ENCODE results near the gene PSEN1.

DNA sequence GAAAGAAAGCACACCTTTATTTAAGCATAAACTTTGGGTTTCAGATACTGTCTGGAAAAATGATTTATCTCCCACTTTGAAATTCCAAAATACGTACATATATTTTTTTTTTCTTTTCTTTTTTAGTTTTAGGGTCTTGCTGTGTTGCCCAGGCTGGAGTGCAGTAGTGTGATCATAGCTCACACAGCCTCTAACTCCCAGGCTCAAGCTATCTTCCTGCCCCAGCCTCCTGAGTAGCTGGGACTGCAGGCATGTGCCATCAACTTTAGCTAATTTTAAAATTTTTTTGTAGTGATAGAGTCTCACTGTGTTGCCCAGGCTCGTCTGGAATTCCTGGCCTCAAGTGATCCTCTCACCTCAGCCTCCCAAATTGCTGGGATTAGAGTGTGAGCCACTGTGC lies 55.1 kb downstream of the PSEN1 start:
- no peak for TF ChIP-seq SIN3A (IDR thresholded peaks at IDR 0.05; ENCODE audit: low read depth)
- TF ChIP-seq ELF1 (IDR thresholded peaks at IDR 0.05; ENCODE audit: borderline replicate concordance, low read depth), result no peak
- TF ChIP-seq POLR2A (IDR thresholded peaks at IDR 0.05; ENCODE audit: borderline replicate concordance, extremely low read depth, insufficient read depth, insufficient read length), result no peak
- TF ChIP-seq YY1 (IDR thresholded peaks at IDR 0.05; ENCODE audit: extremely low read depth, insufficient replicate concordance, low read depth, low read length), result no peak
- no peak for TF ChIP-seq EGR1 (IDR thresholded peaks at IDR 0.05; ENCODE audit: low read depth)
- TF ChIP-seq EZH2 (IDR thresholded peaks at IDR 0.05), result no peak
- TF ChIP-seq, protein P1, sequence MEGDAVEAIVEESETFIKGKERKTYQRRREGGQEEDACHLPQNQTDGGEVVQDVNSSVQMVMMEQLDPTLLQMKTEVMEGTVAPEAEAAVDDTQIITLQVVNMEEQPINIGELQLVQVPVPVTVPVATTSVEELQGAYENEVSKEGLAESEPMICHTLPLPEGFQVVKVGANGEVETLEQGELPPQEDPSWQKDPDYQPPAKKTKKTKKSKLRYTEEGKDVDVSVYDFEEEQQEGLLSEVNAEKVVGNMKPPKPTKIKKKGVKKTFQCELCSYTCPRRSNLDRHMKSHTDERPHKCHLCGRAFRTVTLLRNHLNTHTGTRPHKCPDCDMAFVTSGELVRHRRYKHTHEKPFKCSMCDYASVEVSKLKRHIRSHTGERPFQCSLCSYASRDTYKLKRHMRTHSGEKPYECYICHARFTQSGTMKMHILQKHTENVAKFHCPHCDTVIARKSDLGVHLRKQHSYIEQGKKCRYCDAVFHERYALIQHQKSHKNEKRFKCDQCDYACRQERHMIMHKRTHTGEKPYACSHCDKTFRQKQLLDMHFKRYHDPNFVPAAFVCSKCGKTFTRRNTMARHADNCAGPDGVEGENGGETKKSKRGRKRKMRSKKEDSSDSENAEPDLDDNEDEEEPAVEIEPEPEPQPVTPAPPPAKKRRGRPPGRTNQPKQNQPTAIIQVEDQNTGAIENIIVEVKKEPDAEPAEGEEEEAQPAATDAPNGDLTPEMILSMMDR (IDR thresholded peaks at IDR 0.05 in 2 of 3, conservative IDR thresholded peaks at IDR 0.05 in 1 of 3; ENCODE audit: borderline replicate concordance in 1 of 3, insufficient read depth in 1 of 3, low read depth in 2 of 3, low read length in 2 of 3), result no peak
- no peak for TF ChIP-seq TCF7L2 (IDR thresholded peaks at IDR 0.05; ENCODE audit: borderline replicate concordance, extremely low read depth, insufficient read depth, insufficient read length)
- TF ChIP-seq, protein P2, sequence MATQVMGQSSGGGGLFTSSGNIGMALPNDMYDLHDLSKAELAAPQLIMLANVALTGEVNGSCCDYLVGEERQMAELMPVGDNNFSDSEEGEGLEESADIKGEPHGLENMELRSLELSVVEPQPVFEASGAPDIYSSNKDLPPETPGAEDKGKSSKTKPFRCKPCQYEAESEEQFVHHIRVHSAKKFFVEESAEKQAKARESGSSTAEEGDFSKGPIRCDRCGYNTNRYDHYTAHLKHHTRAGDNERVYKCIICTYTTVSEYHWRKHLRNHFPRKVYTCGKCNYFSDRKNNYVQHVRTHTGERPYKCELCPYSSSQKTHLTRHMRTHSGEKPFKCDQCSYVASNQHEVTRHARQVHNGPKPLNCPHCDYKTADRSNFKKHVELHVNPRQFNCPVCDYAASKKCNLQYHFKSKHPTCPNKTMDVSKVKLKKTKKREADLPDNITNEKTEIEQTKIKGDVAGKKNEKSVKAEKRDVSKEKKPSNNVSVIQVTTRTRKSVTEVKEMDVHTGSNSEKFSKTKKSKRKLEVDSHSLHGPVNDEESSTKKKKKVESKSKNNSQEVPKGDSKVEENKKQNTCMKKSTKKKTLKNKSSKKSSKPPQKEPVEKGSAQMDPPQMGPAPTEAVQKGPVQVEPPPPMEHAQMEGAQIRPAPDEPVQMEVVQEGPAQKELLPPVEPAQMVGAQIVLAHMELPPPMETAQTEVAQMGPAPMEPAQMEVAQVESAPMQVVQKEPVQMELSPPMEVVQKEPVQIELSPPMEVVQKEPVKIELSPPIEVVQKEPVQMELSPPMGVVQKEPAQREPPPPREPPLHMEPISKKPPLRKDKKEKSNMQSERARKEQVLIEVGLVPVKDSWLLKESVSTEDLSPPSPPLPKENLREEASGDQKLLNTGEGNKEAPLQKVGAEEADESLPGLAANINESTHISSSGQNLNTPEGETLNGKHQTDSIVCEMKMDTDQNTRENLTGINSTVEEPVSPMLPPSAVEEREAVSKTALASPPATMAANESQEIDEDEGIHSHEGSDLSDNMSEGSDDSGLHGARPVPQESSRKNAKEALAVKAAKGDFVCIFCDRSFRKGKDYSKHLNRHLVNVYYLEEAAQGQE (IDR thresholded peaks at IDR 0.05; ENCODE audit: low read depth), result no peak
- no peak for TF ChIP-seq CBX3 (IDR thresholded peaks at IDR 0.05; ENCODE audit: low read depth)
- TF ChIP-seq CEBPB (IDR thresholded peaks at IDR 0.05; ENCODE audit: low read depth), result no peak
- no peak for TF ChIP-seq SP1 (IDR thresholded peaks at IDR 0.05; ENCODE audit: low read depth)

Data from HCT116 (cell line).